HG03558 (cell line): ENCODE data around the gene SF3B2.

Experiments used
- ATAC-seq: cut with Tn5 transposase; IDR thresholded peaks from one replicate; pipeline ENCODE4 v1.9.1; 2021; ENCODE audit warnings: moderate number of reproducible peaks; ENCODE audit not compliant: unreplicated experiment; ENCODE audit errors: extremely low read depth

The SF3B2 gene

DNA sequence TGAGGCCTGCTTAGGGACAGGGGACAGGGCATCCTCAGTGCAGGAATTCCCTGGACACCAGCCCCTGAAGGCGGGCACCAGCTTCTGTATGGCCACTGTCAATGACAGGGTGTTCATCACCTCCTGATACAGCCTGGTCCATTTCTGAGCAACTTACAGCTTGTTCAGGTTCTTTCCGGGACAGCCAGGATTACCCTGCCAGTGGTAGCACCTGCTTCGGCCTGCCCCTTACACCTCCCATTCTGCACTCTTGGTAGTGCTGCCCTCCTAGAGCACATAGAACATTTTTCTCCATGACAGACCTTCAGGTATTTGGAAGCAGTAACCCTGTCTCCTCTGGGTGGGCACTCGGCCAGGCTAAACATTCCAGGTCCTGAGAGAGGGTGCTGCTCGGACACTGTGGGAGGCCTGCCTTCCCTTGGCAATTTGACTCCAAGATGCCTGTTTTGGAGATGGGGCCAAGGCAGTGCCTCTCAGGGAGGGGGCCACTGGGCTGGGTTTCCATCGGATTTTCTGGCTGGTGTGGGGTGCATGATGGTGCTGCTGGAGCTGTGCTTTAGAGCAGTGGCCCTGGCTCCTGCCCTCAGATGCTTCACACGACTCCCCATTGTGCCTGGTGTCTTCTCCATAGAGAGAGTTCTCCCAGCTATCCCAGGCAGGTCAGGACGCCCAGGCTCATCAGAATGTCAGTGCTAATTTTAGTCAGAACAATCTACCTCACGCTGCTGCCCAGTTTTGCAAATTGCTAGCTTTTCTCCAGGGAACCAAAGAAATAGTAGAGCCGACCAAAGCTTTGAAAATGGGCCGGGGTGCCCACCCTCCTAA is 4.4 kb upstream of the SF3B2 start:
- ATAC-seq, result no peak

DNA sequence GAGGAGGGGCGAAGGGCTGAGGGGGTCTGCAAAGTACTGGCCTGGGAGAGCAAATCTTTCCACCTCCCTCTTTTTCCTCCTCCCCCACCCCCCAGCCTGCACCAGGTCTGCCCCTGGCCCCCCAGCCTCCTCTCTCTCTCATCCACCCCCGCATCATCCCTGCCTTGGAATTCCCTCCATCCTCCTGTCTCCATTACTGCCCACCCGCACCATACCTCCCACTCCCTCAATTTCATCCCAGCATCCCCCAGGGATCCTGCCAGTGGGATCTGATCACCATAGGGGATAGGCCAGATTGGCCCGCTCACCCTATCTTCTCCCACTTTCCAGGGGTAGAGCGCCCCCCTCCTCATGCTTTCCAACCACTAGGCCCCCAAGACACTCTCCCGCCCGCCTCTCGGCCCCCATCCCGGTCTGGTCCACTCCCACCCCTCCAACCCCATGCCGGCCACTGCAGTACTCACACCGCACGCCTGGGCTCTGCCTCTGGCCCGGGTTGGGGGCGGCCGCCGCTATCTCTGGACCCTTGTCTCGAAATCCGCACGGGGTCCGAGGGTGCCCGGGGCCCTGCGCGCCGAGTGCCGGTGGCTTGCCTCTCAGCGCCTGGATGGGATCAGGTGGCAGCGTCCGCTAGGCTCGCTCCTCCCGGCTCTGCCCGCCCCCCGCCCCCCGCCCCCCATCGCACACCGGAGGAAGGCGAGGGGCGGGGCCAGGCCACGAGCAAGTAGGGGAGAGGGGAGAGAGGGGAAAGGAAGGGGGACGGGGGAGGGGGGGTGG is 3.4 kb upstream of the SF3B2 start, which contains the start of gene GAL3ST3:
TSS of gene GAL3ST3 (minus strand) at position 615 of the 777 bp plus-strand sequence. CDS start 3,746 bp downstream, outside the sequence.
- ATAC-seq, result no peak

DNA sequence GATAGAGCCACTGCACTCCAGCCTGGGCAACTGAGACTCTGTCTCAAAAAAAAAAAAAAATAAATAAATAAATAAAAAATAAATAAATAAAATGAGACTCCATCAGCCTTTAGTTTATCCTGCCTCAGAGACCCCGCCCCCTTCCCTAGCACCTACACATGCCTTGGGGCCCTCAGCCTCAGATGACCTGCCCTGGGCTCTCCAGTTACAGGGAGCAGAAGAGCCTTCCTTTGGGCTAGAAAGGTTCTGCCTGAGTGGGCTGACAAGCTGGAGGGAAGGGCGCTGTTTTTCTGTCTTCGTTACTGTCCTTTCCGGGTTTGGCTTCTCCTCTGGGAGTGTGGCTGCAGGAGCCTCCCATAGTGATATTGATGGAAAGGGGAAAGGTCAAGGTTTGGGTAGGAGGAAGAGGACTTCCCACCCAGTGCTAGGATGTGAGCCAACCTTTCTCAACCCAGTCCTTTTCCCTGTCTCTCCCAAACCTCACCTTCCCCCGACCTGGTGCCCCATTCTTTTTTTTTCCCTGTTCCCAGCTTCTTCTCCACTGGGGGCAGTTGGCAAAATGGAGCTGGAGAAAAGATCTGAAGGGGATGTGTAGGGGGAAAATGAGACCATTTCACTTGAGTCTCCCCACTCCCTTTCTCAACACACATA is 1.5 kb upstream of the SF3B2 start:
- no peak for ATAC-seq

DNA sequence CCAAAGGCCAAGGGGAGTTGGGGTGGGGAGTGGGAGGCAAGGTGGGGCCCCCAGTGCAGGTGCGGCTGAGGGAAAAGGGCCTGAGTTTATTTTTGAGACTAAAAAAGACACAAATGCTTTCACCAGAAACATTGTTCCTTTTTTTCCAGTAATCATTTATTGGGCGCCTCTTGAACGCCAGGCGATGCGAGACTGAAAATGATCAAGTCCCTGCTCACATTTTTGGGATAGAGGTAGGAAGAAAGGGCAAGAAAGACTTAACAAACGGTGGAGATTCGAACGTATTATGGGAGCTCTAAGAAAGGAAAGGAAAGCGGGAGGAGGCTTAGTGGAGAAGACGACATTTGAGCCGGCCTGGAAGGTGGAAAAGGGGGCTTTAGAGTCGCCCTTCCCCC is 796 bp upstream of the SF3B2 start:
- ATAC-seq, result no peak

DNA sequence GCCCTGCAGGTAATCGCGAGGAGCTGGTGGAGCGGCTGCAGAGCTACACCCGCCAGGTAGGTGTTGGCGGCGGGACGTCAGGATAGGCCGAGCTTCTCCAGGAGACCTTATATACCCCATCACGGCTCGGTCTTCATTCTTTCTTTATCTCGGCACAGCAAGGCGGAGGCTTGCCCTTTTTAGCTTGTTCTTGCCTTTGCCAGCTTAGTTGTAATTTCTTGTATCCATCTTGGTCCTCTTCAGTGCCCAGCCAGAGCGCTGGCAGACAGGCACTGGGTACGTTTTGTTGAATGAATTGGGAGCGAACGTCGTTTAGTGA is 459 bp downstream of the SF3B2 start:
- no peak for ATAC-seq

DNA sequence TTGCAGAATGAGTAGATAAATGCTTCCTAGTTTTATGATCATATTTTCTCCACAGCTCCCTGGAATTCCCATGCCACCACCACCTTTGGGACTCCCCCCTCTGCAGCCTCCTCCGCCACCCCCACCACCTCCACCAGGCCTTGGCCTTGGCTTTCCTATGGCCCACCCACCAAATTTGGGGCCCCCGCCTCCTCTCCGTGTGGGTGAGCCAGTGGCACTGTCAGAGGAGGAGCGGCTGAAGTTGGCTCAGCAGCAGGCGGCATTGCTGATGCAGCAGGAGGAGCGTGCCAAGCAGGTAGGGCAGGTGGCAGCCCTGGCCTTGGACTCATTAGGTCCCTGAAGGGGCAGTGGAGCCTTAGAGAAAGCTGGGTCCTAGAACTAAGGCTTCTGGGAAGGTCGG is 2.9 kb downstream of the SF3B2 start:
- ATAC-seq, result no peak

DNA sequence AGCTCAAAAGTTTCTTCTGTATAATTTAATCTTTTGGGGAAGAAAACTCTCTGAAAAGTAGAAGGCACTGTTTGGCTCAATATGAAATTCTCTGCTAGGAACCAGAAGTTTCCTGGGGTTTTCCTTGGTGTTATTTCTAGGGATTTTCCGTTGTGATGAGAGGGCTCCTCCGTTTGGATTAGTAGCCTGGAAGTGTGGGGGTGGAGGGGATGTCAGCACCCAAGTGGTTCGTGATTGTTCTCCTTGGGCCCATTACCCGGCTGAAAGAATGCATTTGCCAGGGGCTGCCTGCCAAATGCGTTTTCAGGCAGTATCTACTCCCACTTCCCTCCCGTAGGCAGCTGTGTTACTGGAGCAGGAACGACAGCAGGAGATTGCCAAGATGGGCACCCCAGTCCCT is 4.3 kb downstream of the SF3B2 start:
- no peak for ATAC-seq

DNA sequence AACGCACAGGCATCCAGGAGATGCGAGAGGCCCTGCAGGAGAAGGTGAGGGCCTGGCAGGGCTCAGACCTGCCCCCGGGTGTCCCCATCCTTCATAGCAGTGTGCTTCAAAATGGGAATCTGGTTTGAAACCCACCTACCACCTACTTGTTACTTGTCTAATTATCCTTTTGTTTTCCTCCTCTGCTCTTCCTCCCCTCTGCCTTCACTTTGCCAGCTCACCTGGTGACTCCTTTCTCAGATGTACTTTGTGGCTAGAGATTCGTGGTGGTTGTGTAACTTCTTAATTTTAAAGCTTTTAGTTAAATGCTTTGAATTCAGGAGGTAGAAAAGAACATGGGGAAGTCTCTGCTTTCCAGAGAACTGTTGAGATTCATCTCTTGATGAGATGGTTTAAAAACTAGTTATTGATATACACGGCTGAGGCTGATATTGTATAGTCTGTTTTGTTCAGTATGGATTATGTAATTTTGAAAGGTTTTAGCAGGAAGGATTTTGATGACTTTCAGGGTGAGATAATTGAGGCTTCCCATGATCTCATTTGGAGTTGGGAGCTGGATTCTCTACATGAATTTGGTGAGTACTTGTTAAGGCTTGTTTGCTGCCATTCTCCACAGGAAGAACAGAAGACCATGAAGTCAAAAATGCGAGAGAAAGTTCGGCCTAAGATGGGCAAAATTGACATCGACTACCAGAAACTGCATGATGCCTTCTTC is 8.0 kb downstream of the SF3B2 start:
- no peak for ATAC-seq

DNA sequence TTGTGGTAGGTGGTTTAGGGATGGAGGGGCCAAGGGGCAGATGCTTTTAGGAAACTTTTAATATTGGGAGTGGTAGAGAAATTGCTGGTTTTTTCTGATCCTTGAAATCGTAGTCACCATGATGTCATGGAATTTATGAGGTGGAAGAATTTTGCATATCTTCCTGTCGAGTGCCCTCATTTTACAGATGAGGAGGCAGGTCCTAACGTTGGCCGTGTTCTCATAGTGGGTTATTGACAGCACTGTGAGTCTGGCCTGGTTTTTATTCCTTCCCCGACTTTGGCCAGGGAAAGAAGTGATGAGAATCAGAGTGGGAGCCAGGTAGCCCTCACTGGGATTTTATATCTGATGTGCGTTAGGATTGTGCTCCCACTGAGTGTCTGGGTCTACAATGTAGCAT is 9.1 kb downstream of the SF3B2 start:
- no peak for ATAC-seq

DNA sequence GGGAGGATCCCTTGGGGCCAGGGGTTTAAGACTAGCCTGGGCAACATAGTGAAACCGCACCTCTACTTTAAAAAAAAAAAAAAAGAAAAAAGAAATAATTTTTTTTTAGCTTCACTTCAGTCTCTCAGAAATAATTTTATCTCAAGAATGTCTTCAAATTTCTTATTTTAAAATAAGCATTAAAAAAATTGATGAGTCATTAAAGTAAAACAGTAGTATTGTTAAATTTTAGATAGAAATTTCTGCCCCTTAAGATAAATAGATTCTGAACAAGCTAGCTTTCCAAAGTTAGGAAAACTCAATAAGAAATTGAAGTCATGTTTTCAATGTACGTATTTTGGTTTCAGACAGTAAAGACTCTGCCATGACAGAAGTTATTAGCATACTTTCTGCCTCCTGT is 10.2 kb downstream of the SF3B2 start:
- ATAC-seq, result no peak

DNA sequence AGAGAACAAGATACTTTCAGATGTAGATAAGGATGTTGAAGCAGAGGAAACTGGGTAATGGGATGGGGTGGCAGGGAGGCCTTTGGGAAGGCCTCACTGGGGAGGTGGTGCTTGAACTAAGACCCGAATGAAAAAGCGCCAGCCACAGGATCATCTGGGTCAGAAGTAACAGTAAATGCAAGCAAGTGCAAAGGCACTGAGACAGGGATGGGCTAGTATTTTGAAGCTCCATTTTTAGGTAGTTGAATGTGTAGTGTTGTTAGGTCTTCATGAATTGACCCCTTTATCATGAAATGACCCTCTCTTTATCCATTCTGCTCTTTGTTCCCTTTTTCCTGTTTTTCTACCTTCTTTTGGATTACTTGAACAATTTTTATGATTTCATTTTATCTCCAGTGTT is 11.7 kb downstream of the SF3B2 start:
- ATAC-seq, result no peak

DNA sequence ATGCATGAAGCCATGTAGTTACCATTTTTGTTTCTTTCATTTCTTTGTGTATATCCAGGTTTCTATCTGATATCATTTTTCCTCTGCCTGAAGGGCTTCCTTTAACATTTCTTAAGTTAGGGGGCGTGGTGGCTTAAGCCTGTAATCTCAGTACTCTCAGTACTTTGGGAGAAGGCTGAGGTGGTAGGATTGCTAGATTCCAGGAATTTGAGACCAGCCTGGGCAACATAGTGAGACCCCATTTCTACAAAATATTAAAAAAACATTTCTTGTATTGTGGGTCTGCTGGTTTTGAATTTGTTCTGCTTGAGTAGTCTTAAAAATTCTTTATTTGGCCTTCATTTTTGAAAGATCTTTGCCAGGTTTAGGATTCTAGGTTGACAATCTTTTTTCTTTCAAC is 12.4 kb downstream of the SF3B2 start:
- ATAC-seq, result no peak

DNA sequence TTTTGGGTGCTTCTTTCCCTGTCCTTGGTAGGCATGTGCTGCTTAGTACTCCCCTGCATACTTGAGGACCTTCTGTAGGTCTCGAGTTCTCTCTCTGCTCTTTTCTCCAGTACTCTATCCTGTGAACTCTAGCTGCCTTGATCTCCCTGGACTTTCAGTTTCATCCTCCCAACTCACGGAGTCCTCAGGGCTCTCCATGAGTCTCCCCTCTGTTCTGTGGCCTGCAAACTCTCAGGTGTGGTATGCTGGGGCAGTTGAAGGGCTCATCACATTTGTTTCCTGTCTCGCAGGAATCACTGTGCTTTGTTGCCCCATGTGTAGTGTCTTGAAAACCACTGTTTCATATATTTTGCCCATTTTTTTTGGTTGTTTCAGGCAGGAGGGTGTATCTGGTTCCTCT is 14.6 kb downstream of the SF3B2 start:
- no peak for ATAC-seq

DNA sequence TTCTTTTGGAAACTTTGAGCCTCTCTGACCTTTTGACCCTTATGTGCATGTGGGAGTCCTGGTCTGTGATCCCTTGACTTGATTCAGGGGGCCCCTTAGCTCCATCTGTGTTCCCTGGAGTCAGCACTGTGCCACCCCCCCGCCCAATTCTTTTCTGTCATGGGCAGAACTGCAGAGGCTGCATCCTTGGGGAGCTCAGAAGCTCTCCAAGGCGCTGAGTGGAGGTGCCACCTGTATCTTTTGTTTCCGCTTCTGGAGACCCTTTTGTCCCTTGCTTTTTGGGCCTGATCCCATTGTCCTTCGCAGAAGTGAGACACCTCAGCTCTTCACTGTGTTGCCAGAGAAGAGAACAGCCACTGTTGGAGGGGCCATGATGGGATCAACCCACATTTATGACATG is 15.5 kb downstream of the SF3B2 start:
- no peak for ATAC-seq

DNA sequence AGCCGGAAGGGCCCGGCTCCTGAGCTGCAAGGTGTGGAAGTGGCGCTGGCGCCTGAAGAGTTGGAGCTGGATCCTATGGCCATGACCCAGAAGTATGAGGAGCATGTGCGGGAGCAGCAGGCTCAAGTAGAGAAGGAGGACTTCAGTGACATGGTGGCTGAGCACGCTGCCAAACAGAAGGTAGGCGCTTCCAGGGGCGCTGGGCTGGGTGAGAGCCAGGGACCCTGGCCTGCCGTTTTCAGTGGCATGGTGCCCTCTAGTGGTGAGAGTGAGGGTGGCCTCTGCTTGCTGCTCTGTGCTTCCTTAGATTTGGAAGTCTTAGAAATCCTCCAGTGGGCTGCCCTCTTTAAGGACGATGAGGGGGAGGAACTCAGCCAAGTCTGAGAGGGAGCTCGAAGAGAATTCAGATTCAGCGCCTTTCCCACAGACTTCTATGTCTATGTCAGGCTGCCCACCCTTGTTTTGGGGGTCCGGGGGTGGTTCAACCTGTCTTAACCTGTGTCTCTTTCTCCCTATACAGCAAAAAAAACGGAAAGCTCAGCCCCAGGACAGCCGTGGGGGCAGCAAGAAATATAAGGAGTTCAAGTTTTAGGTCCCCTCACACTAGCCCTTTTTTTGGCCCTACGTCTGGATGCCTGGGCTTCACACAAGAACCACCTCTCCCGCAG is 16.1 kb downstream of the SF3B2 start:
- ATAC-seq, result no peak

DNA sequence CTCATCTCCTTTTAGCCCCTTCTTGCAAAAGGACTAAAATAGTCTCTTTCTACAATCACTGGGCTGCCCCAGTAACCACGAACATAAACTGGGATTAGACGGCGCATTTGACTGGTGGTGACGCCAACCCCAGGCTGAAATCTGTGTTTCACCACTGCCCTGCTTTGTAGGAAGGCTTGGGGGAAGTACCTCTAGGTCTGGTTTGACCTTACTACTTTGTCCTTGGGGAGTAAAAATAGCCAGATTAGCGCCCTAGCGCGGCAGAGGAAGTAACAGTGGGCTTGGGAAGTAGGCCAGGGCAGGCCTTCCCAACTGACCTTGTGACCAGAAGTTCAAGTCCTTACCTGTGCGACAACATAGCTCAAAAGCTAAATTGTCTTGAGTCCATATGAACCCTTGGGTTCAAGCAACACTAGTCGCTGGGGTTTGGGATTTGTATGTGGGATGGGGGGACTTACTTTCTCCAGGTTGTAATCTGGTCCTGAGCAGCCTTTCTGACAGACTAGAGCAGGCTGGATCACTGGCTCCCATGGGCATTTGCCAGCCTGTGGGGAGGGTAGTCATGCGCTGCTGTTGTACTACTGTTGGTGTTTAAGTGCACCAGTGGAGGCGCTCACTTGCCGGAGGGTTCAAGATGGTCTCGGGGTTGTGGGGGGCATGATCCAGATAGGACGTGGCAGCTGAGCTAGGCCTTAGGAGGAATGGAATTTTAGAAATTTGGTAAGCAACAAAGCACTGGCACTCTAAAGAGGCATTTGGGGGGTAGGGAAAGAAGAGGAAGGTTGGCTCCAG is 17.0 kb downstream of the SF3B2 start:
- no peak for ATAC-seq

DNA sequence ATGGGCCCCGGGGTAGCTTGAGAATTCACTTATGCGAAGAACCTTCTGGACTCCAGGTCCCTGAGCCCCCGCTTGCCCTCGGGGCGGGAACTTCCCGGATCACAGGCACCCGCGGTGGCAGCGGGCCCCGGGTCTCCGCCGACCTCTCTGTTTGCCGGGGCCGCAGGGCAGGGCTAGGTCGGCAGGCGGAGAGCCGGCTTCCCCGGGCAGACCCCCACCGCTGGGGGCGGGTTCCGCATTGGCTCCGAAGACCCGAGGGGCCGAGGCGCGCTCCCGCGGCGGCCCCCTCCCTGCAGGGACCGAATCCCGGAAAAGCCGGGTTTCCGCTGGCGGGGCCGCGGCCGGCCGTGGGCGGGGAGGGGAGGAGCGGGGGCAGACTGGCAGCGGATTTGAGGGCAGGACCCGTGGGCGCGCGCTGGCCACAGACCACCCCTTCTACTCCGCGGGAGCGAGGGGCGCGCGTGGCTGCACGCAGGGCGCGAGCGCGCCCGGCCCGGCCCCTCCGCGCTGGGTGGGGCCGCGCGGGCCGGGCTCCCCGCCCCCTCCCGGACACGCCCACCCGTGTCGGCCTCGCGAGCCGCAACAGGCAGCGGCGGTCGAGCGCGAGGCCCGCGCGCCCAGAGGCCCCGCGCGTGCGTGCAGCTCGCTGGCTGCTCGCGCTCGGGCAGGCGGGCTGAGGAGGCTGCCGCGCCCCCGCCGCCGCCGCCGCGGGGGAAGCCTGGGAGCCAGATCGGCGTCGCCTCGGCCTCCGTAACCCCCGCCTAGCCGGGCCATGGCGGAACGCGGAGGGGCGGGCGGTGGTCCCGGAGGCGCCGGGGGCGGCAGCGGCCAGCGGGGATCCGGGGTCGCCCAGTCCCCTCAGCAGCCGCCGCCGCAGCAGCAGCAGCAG is 17.8 kb downstream of the SF3B2 start, which contains the start of gene PACS1:
TSS of gene PACS1 (plus strand) at position 558 of the 889 bp plus-strand sequence. CDS start at position 773, 215 bp downstream.
- no peak for ATAC-seq
